ENCODE results near the gene SACM1L. TPM values are rescaled to one million over a fixed set of nuclear protein-coding genes. Genes with fewer than 3 reads are reported as not detected.

The SACM1L gene
- total and polyA plus RNA-seq, 2 of the 8 experiments (the other 6 are each of a cell fraction or from before 2014, with no cell fraction given), result 20.1 to 61.0 TPM

- H3K27me3 ChIP-seq (replicated peaks in 1 of 4; ENCODE audit: control insufficient read depth in 3 of 4, extremely low read depth in 1 of 4, insufficient read depth in 3 of 4, low read length in 3 of 4), result peaks cover 22 to 48% (median 41%) of the 10 kb centered on the region in 4 experiments
Observed at GRCh38 chr3:45794177-45794560, 105.0 kb downstream of the SACM1L start.

More at GRCh38 chr3:45794177-45794560, 105.0 kb downstream of the SACM1L start:
- Histone ChIP-seq H3K27ac (ENCODE audit: low read depth, low read length) (no peak overlapping the region), H3K4ac (replicated peaks; ENCODE audit: insufficient read length, low read depth, low read length) (no peak overlapping the region), H4K8ac (ENCODE audit: extremely low read depth, insufficient read depth, low read length) (no peak overlapping the region), H3K4me1 (replicated peaks in 1 of 4; ENCODE audit: control insufficient read depth in 3 of 4, insufficient read depth in 4 of 4, low read length in 3 of 4) (peaks cover 0 to 3% (median 0%) of the 10 kb centered on the region in 4 experiments; a peak in 2 of 7 replicates), H3K4me3 (ENCODE audit: extremely low read depth in 1 of 4, insufficient read depth in 2 of 4, low read depth in 3 of 4, low read length in 4 of 4) (no peak overlapping the region), H3K56ac (replicated peaks; ENCODE audit: insufficient read length, low read depth, low read length) (no peak overlapping the region), H3K79me2 (ENCODE audit: control insufficient read depth in 1 of 2, insufficient read depth in 2 of 2, low read length in 2 of 2) (no peaks in the 10 kb centered on the region), H3K23ac (ENCODE audit: insufficient read length) (no peak overlapping the region), H3K18ac (ENCODE audit: extremely low read depth, low read length) (no peak overlapping the region), H4K20me1 (replicated peaks in 1 of 2; ENCODE audit: control insufficient read depth in 1 of 2, insufficient read depth in 2 of 2, low read length in 2 of 2) (peaks cover 0 to 2% of the 10 kb centered on the region in 2 experiments), H4K91ac (replicated peaks; ENCODE audit: insufficient read length, low read length) (no peak overlapping the region), H2AFZ (ENCODE audit: low read length) (no peak overlapping the region), H2BK120ac (replicated peaks; ENCODE audit: low read depth, low read length) (no peak overlapping the region), H2BK20ac (ENCODE audit: low read length) (no peak overlapping the region), H3K36me3 (ENCODE audit: control insufficient read depth in 2 of 4, insufficient read depth in 4 of 4, low read length in 3 of 4) (no peaks in the 10 kb centered on the region), H2BK15ac (ENCODE audit: low read length) (no peak overlapping the region), H2BK12ac (ENCODE audit: low read depth, low read length) (no peak overlapping the region), H2AK5ac (ENCODE audit: low read depth, low read length) (no peak overlapping the region), H4K5ac (ENCODE audit: insufficient read length, low read depth, low read length) (no peak overlapping the region), H3K9me3 (ENCODE audit: insufficient read depth in 2 of 2, low read depth in 1 of 2, low read length in 1 of 2) (0 out of 4 replicates have a peak, but pooled peaks cover 0 to 1% of the 10 kb centered on the region in 2 experiments), H3K79me1 (ENCODE audit: low read depth, low read length) (no peaks in the 10 kb centered on the region), H3K9ac (replicated peaks in 1 of 4; ENCODE audit: extremely low read depth in 1 of 4, low read depth in 3 of 4, low read length in 3 of 4) (no peak overlapping the region), H3K4me2 (ENCODE audit: insufficient read depth in 1 of 2, low read depth in 2 of 2, low read length in 2 of 2) (no peak overlapping the region), H3K14ac (ENCODE audit: insufficient read length) (no peak overlapping the region), H3K23me2 (ENCODE audit: low read depth, low read length) (peaks cover 2% of the 10 kb centered on the region; the same call in 1 of the 2 replicates), H2BK5ac (ENCODE audit: low read depth, low read length) (no peak overlapping the region)
- ChIA-PET CTCF (ENCODE audit: partially characterized antibody) (interaction anchor here (1.2 to 3.7 kb wide), 2 partner anchors 30 to 33 kb away, joined by 3 to 13 read pairs; no protein-coding TSS in a partner anchor), POLR2A (ENCODE audit: partially characterized antibody) (no interaction called here)
- no peak for DNase-seq (ENCODE audit: low read depth in 1 of 2, low spot score in 2 of 2)
- no peak for FAIRE-seq
- WGBS, 2 experiments (ENCODE audit: extremely low coverage in 1 of 2, insufficient coverage in 1 of 2, insufficient read length in 1 of 2, insufficient replicate concordance in 2 of 2, low coverage in 1 of 2, low lambda C conversion rate in 2 of 2, missing lambda C conversion rate in 1 of 2), result 87% methylated on average over 5 of the region's 5 CpGs; no CpG with 5 or more reads in 1 of the 2 experiments
- no peak for TF ChIP-seq TBP (IDR thresholded peaks at IDR 0.05; ENCODE audit: low read depth, low read length)
- TF ChIP-seq HDAC2 (IDR thresholded peaks at IDR 0.05; ENCODE audit: borderline replicate concordance in 1 of 2, low read depth in 2 of 2, low read length in 2 of 2), result no peak
- no peak for TF ChIP-seq KDM1A (IDR thresholded peaks at IDR 0.05; ENCODE audit: borderline replicate concordance, low read length)
- no peak for TF ChIP-seq CHD2 (IDR thresholded peaks at IDR 0.05; ENCODE audit: low read length)
- no peak for TF ChIP-seq ATF2 (IDR thresholded peaks at IDR 0.05; ENCODE audit: low read length)
- TF ChIP-seq BACH1 (IDR thresholded peaks at IDR 0.05; ENCODE audit: low read length), result no peak
- no peak for TF ChIP-seq YY1 (IDR thresholded peaks at IDR 0.05; ENCODE audit: low read depth, low read length)
- no peak for TF ChIP-seq BRCA1 (IDR thresholded peaks at IDR 0.05; ENCODE audit: low read depth, low read length)
- no peak for TF ChIP-seq CREB1 (IDR thresholded peaks at IDR 0.05)
- TF ChIP-seq NANOG (IDR thresholded peaks at IDR 0.05; ENCODE audit: insufficient read depth, low read depth, low read length, poor library complexity, severe bottlenecking), result no peak
- no peak for TF ChIP-seq MAFK (IDR thresholded peaks at IDR 0.05; ENCODE audit: low read depth, low read length)
- TF ChIP-seq JUND (IDR thresholded peaks at IDR 0.05; ENCODE audit: low read length), result no peak
- TF ChIP-seq NRF1 (IDR thresholded peaks at IDR 0.05; ENCODE audit: low read depth, low read length), result no peak
- no peak for TF ChIP-seq BCL11A (IDR thresholded peaks at IDR 0.05; ENCODE audit: low read depth in 2 of 2, low read length in 2 of 2)

All from H1 (cell line).